Measurements from ENCODE around the gene KCNJ11.

The KCNJ11 gene

GRCh38 chr11:17385926-17386325 lies 2.5 kb downstream of the KCNJ11 start:
- H3K4me3 ChIP-seq (ENCODE audit: low read depth, low read length) = no peak overlapping the region
- TF ChIP-seq CTCF (IDR thresholded peaks at IDR 0.05; ENCODE audit: low read depth, low read length) = no peak

- H3K4me3 ChIP-seq (ENCODE audit: low read depth, low read length) = no peak overlapping the region
- no peak for TF ChIP-seq CTCF (IDR thresholded peaks at IDR 0.05; ENCODE audit: low read depth, low read length)
Observed at GRCh38 chr11:17385492-17385891, 3.0 kb downstream of the KCNJ11 start.

- TF ChIP-seq CTCF (IDR thresholded peaks at IDR 0.05; ENCODE audit: low read depth, low read length) = peak; percentile 92
- no peak overlapping the region for H3K4me3 ChIP-seq (ENCODE audit: low read depth, low read length)
Observed at GRCh38 chr11:17384002-17384511, 4.4 kb downstream of the KCNJ11 start.

- H3K4me3 ChIP-seq (ENCODE audit: low read depth, low read length) = no peak overlapping the region
- no peak for TF ChIP-seq CTCF (IDR thresholded peaks at IDR 0.05; ENCODE audit: low read depth, low read length)
Observed at GRCh38 chr11:17383461-17383860, 5.0 kb downstream of the KCNJ11 start.

GRCh38 chr11:17382046-17382728 lies 6.3 kb downstream of the KCNJ11 start:
- no peak overlapping the region for H3K4me3 ChIP-seq (ENCODE audit: low read depth, low read length)
- no peak for TF ChIP-seq CTCF (IDR thresholded peaks at IDR 0.05; ENCODE audit: low read depth, low read length)

- no peak for TF ChIP-seq CTCF (IDR thresholded peaks at IDR 0.05; ENCODE audit: low read depth, low read length)
- no peak overlapping the region for H3K4me3 ChIP-seq (ENCODE audit: low read depth, low read length)
Observed at GRCh38 chr11:17381156-17381555, 7.3 kb downstream of the KCNJ11 start.

GRCh38 chr11:17379383-17380180 lies 8.9 kb downstream of the KCNJ11 start:
- no peak overlapping the region for H3K4me3 ChIP-seq (ENCODE audit: low read depth, low read length)
- no peak for TF ChIP-seq CTCF (IDR thresholded peaks at IDR 0.05; ENCODE audit: low read depth, low read length)
